ENCODE measurements around the gene PFDN1.

PFDN1 gene

GRCh38 chr5:140293091-140293848 lies 9.6 kb downstream of the PFDN1 start:
- Histone ChIP-seq H3K9ac (ENCODE audit: low read length) (peak overlapping the region; percentile 67), H3F3A (ENCODE audit: insufficient read depth, low read length) (peaks cover 15% of the 10 kb centered on the region), H3K79me2 (ENCODE audit: insufficient read depth, low read length) (peaks cover 94% of the 10 kb centered on the region), H3K27me3 (ENCODE audit: insufficient read depth, low read length) (no peaks in the 10 kb centered on the region), H3K9me2 (ENCODE audit: low read depth, low read length) (no peaks in the 10 kb centered on the region), H3K36me3 (ENCODE audit: insufficient read depth, low read length) (peaks cover 10% of the 10 kb centered on the region; the same call in 1 of the 2 replicates), H4K20me1 (ENCODE audit: insufficient read depth, low read length) (no peaks in the 10 kb centered on the region), H2AFZ (ENCODE audit: low read length) (no peak overlapping the region), H3K4me2 (ENCODE audit: low read length) (peak overlapping the region; percentile 65), H3K4me1 (ENCODE audit: insufficient read depth, low read length, severe bottlenecking) (peaks cover 73% of the 10 kb centered on the region), H3K27ac (ENCODE audit: low read depth, low read length, poor library complexity, severe bottlenecking) (peak overlapping the region; percentile 80), H3K9me3 (ENCODE audit: low read length) (no peaks in the 10 kb centered on the region), H3K4me3 (ENCODE audit: low read depth, low read length, poor library complexity, severe bottlenecking) (peak overlapping the region; percentile 45)
- no peak for TF ChIP-seq CTCF (IDR thresholded peaks at IDR 0.05; ENCODE audit: low read length)
- TF ChIP-seq EZH2 (IDR thresholded peaks at IDR 0.05; ENCODE audit: borderline replicate concordance, low read length): no peak

GRCh38 chr5:140292212-140293036 lies 10.5 kb downstream of the PFDN1 start:
- Histone ChIP-seq H3K4me3 (ENCODE audit: low read depth, low read length, poor library complexity, severe bottlenecking) (peak overlapping the region; percentile 45), H3K27me3 (ENCODE audit: insufficient read depth, low read length) (no peaks in the 10 kb centered on the region), H3K36me3 (ENCODE audit: insufficient read depth, low read length) (peaks cover 3% of the 10 kb centered on the region; the same call in 1 of the 2 replicates), H3F3A (ENCODE audit: insufficient read depth, low read length) (peaks cover 14% of the 10 kb centered on the region), H3K9me2 (ENCODE audit: low read depth, low read length) (no peaks in the 10 kb centered on the region), H3K4me2 (ENCODE audit: low read length) (peak overlapping the region; percentile 65), H3K27ac (ENCODE audit: low read depth, low read length, poor library complexity, severe bottlenecking) (peak overlapping the region; percentile 80), H3K9me3 (ENCODE audit: low read length) (no peaks in the 10 kb centered on the region), H4K20me1 (ENCODE audit: insufficient read depth, low read length) (no peaks in the 10 kb centered on the region), H3K9ac (ENCODE audit: low read length) (peak overlapping the region; percentile 67), H2AFZ (ENCODE audit: low read length) (no peak overlapping the region), H3K4me1 (ENCODE audit: insufficient read depth, low read length, severe bottlenecking) (peaks cover 75% of the 10 kb centered on the region), H3K79me2 (ENCODE audit: insufficient read depth, low read length) (peaks cover 94% of the 10 kb centered on the region)
- TF ChIP-seq CTCF (IDR thresholded peaks at IDR 0.05; ENCODE audit: low read length) (no peak), EZH2 (IDR thresholded peaks at IDR 0.05; ENCODE audit: borderline replicate concordance, low read length) (no peak)

GRCh38 chr5:140287801-140288521 lies 14.9 kb downstream of the PFDN1 start:
- no peak overlapping the region for H3K4me3 ChIP-seq (ENCODE audit: low read depth, low read length, poor library complexity, severe bottlenecking)
- H2AFZ ChIP-seq (ENCODE audit: low read length): no peak overlapping the region
- H3K9ac ChIP-seq (ENCODE audit: low read length): no peak overlapping the region
- H3K27ac ChIP-seq (ENCODE audit: low read depth, low read length, poor library complexity, severe bottlenecking): peak overlapping the region; percentile 2
- H3K4me2 ChIP-seq (ENCODE audit: low read length): no peak overlapping the region
- peaks cover 64% of the 10 kb centered on the region for H3K4me1 ChIP-seq (ENCODE audit: insufficient read depth, low read length, severe bottlenecking)
- peaks cover 78% of the 10 kb centered on the region for H3K79me2 ChIP-seq (ENCODE audit: insufficient read depth, low read length)
- no peaks in the 10 kb centered on the region for H3K9me3 ChIP-seq (ENCODE audit: low read length)
- H3K27me3 ChIP-seq (ENCODE audit: insufficient read depth, low read length): no peaks in the 10 kb centered on the region
- no peaks in the 10 kb centered on the region; the same call in 1 of the 2 replicates for H3F3A ChIP-seq (ENCODE audit: insufficient read depth, low read length)
- no peaks in the 10 kb centered on the region for H3K9me2 ChIP-seq (ENCODE audit: low read depth, low read length)
- TF ChIP-seq CTCF (IDR thresholded peaks at IDR 0.05; ENCODE audit: low read length) (no peak), EZH2 (IDR thresholded peaks at IDR 0.05; ENCODE audit: borderline replicate concordance, low read length) (no peak)
- no peaks in the 10 kb centered on the region for H3K36me3 ChIP-seq (ENCODE audit: insufficient read depth, low read length)
- no peaks in the 10 kb centered on the region for H4K20me1 ChIP-seq (ENCODE audit: insufficient read depth, low read length)
